ENCODE results near the gene QSER1.
"Not testable (repeated sequence)": the region's sequence is repeated elsewhere in the genome, so short reads cannot be mapped to it uniquely, and the experiment has no call there.

QSER1 gene

GRCh38 chr11:33006010-33006409 is 113.4 kb downstream of the QSER1 start:
- no peak for DNase-seq

- DNase-seq, result no peak
Measured at GRCh38 chr11:33013755-33014154, 121.1 kb downstream of the QSER1 start.

- peak; percentile 91 for DNase-seq
Measured at GRCh38 chr11:33015621-33016551, 123.3 kb downstream of the QSER1 start, which contains the start of gene DEPDC7. Gene DEPDC7, plus strand, starts transcription at chr11:33015878. Its CDS starts 78 bp downstream, at chr11:33015956.

- no peak for DNase-seq
Measured at GRCh38 chr11:33016654-33017053, 124.0 kb downstream of the QSER1 start.

- no peak for DNase-seq
Measured at GRCh38 chr11:33017478-33017877, 124.9 kb downstream of the QSER1 start.

GRCh38 chr11:33017965-33018364 is 125.4 kb downstream of the QSER1 start:
- DNase-seq, result no peak

- no peak for DNase-seq
Measured at GRCh38 chr11:33018840-33019239, 126.2 kb downstream of the QSER1 start.

- no peak for DNase-seq
Measured at GRCh38 chr11:33021501-33021900, 128.9 kb downstream of the QSER1 start.

- no peak for DNase-seq
Measured at GRCh38 chr11:33021937-33022336, 129.3 kb downstream of the QSER1 start.

GRCh38 chr11:33025339-33025722 is 132.7 kb downstream of the QSER1 start:
- no peak for DNase-seq

- no peak for DNase-seq
Measured at GRCh38 chr11:33027233-33027632, 134.6 kb downstream of the QSER1 start.

- no peak for DNase-seq
Measured at GRCh38 chr11:33027846-33028536, 135.4 kb downstream of the QSER1 start.

GRCh38 chr11:33028537-33028914 is 135.9 kb downstream of the QSER1 start:
- DNase-seq, result no peak

- not testable (repeated sequence) for DNase-seq
Measured at GRCh38 chr11:33029218-33029617, 136.6 kb downstream of the QSER1 start.

Data from NCI-H446 treated with DMSO at 0.1 percent for 48 hours (cell line).